ENCODE measurements around the gene FGGY. TPM values are rescaled to one million over a fixed set of nuclear protein-coding genes. Genes with fewer than 3 reads are reported as not detected.

Gene FGGY
- total RNA-seq, 2 experiments from 2014 or later: 6.6 to 9.7 TPM

DNA sequence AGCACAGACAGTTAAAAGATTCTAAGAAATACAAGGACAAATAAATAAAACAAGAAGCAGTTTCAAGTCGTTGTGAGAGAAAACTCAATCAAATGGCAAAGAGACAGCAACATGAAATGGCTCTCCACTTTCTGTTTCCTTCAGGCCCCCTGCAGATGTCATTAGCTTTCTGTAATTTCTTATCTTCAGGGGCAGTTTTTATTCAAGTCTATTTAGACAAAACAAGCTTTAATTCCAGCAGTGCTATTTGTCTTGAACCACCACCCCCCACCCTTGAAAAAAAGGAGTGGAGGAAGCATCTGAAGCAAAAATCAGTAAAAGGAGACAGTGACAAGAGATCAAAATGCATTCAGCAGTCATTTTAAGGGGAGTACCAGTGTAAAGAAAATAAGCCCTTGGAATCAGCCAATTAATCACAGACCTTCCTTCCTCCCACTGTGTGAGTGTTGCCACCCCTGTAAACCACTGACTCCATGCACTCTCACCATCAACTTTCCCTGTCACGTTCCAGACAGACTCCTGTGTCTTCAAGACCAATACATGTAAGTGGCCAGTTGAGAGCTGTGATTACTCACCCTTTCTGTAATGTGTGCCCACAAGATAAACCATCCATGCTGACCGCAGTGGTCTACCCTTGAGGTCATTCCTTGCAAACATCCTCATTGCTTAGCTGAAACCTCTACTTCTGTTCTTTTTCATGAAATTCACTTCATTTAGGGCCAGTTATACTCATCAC is 381.8 kb downstream of the FGGY start:
- no peak overlapping the region for H3K27ac Mint-ChIP-seq

DNA sequence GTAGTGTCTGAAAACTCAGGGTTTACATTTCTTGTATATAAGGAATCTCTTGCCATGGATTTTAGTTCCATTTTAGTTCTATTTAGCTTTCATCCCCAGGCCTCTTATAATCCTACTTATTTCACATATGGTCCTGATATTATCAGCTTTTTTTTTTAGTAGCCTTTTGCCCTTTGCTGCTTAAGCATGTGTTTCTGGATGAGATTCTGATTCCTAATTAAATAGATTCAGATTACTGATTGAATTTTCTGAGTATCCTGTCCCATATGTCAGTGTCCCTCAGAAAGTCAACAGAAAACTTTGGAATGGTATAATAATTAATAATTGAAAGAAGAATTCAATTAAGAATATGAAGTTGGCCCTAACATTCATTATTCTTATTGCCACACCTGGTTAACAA is 383.1 kb downstream of the FGGY start:
- no peaks in the 10 kb centered on the region for H3K4me1 Mint-ChIP-seq
- H3K27ac Mint-ChIP-seq: no peak overlapping the region
- no peaks in the 10 kb centered on the region for H3K27me3 Mint-ChIP-seq
- H3K4me3 Mint-ChIP-seq: no peak overlapping the region
- H3K36me3 Mint-ChIP-seq: no peaks in the 10 kb centered on the region
- no peak for DNase-seq
- no peaks in the 10 kb centered on the region for H3K9me3 Mint-ChIP-seq

More for the DNA sequence above, 381.8 kb downstream of the FGGY start:
- H3K27me3 Mint-ChIP-seq: no peaks in the 10 kb centered on the region
- no peaks in the 10 kb centered on the region for H3K4me1 Mint-ChIP-seq
- no peaks in the 10 kb centered on the region for H3K9me3 Mint-ChIP-seq
- H3K4me3 Mint-ChIP-seq: no peak overlapping the region
- no peak for DNase-seq
- no peaks in the 10 kb centered on the region for H3K36me3 Mint-ChIP-seq

DNA sequence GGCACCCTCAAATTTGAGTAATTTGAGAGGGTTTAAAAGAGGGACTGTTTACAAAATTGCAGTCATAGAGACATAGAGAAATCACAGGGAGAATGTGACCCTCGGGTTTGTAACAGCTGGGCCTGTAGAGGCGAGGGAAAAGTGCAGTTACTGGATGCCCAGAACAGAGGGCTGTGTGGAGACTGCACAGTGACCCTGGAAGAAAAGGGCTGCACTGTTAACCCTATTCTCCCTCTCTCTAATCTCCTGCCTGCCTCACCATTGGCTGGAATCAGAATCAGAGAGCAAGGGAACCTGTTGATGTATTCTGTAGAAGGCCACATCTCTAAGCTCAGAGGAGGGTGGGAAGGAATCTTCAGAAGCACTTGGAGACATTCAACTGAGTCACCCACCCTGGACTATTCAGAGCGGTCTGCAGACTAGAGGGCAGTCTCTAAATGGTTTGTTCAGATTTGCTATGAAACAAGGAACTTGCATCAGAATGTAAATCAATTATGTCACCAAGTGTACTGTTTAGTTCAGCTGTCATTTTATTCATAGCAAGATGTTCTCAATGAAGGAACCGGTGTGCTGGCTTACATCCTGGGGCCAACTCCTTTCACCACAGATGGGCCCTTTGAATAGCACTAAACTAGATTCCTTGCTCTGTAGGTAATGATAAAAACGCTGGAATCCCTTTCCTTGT is 385.6 kb downstream of the FGGY start:
- H3K27me3 Mint-ChIP-seq: no peaks in the 10 kb centered on the region
- no peaks in the 10 kb centered on the region for H3K9me3 Mint-ChIP-seq
- no peak overlapping the region for H3K4me3 Mint-ChIP-seq
- no peaks in the 10 kb centered on the region for H3K36me3 Mint-ChIP-seq
- H3K4me1 Mint-ChIP-seq: no peaks in the 10 kb centered on the region
- no peak overlapping the region for H3K27ac Mint-ChIP-seq
- no peak for DNase-seq

DNA sequence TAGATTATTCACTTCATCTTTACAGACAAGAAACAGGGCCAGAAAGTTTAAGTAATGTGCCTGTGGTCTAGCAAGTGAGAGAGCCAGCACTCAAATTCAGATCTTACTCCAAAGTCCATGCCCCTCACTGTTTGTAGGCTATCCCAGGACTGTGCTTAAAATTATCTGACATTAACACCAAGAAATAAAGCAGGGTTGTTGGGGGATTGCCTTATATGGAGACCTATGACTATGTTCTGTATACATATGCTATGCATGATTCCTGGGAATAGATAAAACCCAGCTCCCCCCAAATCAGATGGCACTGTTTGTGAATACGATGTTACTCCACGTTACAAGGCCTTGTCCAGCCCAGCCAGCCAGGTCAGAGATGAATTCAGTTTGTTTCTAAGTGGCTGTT is 386.3 kb downstream of the FGGY start:
- no peak overlapping the region for H3K4me3 Mint-ChIP-seq
- no peak for DNase-seq
- no peaks in the 10 kb centered on the region for H3K9me3 Mint-ChIP-seq
- no peak overlapping the region for H3K27ac Mint-ChIP-seq
- H3K36me3 Mint-ChIP-seq: no peaks in the 10 kb centered on the region
- H3K4me1 Mint-ChIP-seq: no peaks in the 10 kb centered on the region
- H3K27me3 Mint-ChIP-seq: no peaks in the 10 kb centered on the region

DNA sequence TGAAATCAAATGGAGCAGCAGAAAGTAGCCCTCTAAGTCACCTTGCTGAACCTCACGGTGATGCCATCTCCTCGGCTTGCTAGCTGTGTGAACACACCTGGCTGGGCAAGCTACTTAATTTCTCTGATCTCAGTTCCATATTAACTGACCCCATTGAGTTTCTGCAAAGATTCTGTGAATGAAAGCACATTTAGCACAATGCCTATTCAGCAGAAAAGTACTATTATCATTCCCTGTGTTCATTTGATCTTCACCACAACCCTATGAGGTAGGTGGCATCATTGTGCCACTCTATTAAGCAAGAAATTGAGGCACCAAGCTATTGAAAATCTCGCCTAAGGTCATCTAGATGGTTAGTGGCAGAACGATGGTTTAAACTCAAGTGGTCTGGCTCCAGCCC is 387.8 kb downstream of the FGGY start:
- no peak for DNase-seq
- Mint-ChIP-seq H3K9me3 (no peaks in the 10 kb centered on the region), H3K36me3 (no peaks in the 10 kb centered on the region), H3K4me3 (no peak overlapping the region), H3K27ac (no peak overlapping the region), H3K27me3 (no peaks in the 10 kb centered on the region), H3K4me1 (no peaks in the 10 kb centered on the region)

DNA sequence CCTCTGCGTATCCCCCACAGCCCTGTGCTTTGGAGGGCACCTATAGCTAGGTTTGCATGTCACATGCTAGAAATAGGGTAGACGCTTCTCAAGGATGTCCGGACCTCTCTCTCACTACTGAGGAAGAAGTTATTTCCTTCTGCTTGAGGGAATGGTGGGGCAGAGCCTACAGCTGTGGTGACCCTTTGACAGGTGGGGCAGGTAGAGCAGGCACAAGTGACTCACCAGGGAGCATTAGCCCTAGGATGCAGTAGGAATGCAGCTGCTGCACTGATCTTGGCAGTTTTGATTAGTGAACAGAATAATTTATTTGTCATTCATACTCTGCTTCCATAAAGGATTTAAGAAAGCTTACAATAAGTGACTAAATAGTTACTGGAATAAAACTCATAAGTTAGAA is 388.2 kb downstream of the FGGY start:
- Mint-ChIP-seq H3K4me3 (no peak overlapping the region), H3K36me3 (no peaks in the 10 kb centered on the region), H3K4me1 (no peaks in the 10 kb centered on the region), H3K27me3 (no peaks in the 10 kb centered on the region), H3K9me3 (no peaks in the 10 kb centered on the region), H3K27ac (no peak overlapping the region)
- DNase-seq: no peak

DNA sequence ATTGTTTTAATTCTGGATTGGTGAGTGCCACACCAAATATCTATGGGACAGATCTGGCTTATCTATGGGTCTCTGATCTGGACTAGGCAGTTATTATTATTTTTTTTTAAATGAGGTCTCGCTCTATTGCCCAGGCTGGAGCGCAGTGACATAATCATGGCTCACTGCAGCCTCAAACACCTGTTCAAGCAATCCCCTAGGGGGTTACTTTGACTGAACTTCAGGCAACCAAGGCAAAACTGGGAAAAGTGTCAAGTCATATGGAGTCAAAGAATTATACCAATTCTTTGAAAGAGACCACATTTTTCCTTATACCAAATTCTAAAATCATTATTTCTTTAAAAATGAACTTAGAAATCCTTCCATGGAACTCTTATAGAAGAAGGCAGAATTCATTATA is 388.8 kb downstream of the FGGY start:
- no peak for DNase-seq
- H3K36me3 Mint-ChIP-seq: no peaks in the 10 kb centered on the region
- H3K27me3 Mint-ChIP-seq: no peaks in the 10 kb centered on the region
- no peaks in the 10 kb centered on the region for H3K4me1 Mint-ChIP-seq
- no peak overlapping the region for H3K4me3 Mint-ChIP-seq
- H3K27ac Mint-ChIP-seq: no peak overlapping the region
- H3K9me3 Mint-ChIP-seq: no peaks in the 10 kb centered on the region

DNA sequence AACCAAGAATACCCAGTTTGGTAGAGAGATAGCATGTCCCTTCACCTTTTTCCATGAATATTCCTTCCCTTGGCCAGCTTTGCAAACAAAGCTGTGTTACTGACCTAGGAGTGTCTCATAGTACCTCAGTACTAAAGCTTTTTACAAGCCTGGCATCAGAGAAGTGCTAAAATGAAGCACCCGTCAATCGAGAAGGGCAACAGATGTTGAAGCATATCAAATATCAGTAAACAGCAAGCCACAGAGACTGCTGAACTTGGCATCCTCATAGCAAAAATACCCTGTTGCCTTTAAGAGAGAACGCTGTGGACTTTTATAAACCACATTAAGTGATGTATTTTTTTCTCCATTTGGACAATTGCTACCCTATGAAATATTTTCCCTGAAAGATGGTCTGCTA is 389.3 kb downstream of the FGGY start:
- DNase-seq: no peak
- Mint-ChIP-seq H3K4me1 (no peaks in the 10 kb centered on the region), H3K27me3 (no peaks in the 10 kb centered on the region), H3K36me3 (no peaks in the 10 kb centered on the region), H3K27ac (no peak overlapping the region), H3K9me3 (no peaks in the 10 kb centered on the region), H3K4me3 (no peak overlapping the region)

DNA sequence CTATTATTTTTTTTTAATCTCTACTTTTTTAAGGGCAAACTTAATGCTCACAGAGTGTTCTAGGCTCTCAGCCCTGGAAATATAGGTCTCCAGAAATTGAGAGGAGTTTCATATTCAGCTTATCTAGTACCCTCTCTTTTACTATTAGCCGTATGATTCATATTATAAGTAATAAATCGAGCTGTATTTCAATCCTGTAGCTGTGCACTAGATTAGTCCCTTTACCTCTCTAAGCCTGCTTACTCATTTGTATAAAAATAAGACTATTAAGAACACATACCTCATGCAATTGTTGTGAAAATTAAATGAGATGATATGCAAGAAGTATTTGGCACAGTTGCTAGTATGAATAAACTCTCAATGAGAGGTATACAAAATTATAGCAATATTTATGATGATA is 389.7 kb downstream of the FGGY start:
- Mint-ChIP-seq H3K36me3 (no peaks in the 10 kb centered on the region), H3K4me3 (no peak overlapping the region), H3K27me3 (no peaks in the 10 kb centered on the region), H3K4me1 (no peaks in the 10 kb centered on the region), H3K27ac (no peak overlapping the region), H3K9me3 (no peaks in the 10 kb centered on the region)
- DNase-seq: no peak

DNA sequence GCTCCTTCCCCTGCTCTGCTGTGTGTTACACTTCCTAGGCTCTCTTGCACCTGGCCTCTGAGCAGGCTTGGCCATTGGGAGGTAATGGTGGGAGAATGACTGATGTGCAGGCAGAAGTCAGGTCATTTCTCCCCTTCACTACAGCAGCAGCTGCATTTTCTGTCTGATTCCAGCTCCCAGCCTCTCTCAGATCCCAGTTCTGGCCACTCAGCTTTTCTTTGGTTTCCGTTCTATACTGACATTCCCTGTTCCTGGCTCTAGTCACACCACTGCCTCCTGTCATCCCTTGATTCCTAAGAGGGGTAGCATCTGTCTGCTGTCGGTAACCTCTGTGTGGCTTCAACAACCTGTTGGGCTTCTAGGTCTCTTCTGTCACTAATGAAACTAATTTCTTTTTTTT is 390.2 kb downstream of the FGGY start:
- Mint-ChIP-seq H3K4me1 (no peaks in the 10 kb centered on the region), H3K36me3 (no peaks in the 10 kb centered on the region), H3K27ac (no peak overlapping the region), H3K9me3 (no peaks in the 10 kb centered on the region), H3K4me3 (no peak overlapping the region), H3K27me3 (no peaks in the 10 kb centered on the region)
- no peak for DNase-seq

DNA sequence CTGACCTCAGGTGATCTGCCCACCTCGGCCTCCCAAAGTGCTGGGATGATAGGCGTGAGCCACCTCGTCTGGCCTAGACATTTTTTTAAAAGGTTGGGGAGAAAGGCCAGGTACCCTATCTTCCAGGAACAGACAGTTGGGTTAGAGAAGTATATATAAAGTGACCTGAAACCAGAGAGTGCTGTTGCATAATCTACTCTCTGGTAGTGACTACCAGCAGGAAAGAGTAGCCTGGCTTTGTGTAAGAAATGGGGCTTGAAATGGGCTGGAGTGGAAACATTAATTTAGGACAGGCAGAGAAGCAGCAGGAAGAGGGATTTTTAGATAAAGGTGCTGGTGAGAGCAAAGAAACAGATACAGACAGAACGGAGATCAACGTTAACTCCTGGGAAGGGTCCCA is 392.1 kb downstream of the FGGY start:
- Mint-ChIP-seq H3K27me3 (no peaks in the 10 kb centered on the region), H3K4me1 (no peaks in the 10 kb centered on the region), H3K9me3 (no peaks in the 10 kb centered on the region), H3K36me3 (no peaks in the 10 kb centered on the region), H3K4me3 (no peak overlapping the region), H3K27ac (no peak overlapping the region)
- no peak for DNase-seq

DNA sequence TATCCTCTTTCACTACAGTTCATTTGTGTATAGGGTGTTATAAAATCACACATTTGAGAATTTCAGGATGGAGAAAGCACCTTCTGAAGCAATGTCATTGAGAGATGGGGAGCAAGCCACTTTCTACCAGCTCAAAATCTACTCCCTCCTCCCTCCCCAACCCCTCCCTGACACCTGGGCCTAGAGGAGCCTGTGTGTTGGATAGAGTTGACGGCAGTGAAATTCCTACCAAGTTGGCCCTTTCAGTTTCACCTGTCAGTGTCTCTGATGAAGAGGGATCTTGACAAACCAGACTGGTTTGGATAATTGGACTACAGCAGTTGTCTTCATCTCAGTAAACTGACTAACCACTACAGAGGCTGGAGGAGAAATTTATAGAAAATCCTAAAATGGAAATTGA is 392.8 kb downstream of the FGGY start:
- no peaks in the 10 kb centered on the region for H3K9me3 Mint-ChIP-seq
- no peaks in the 10 kb centered on the region for H3K4me1 Mint-ChIP-seq
- H3K36me3 Mint-ChIP-seq: no peaks in the 10 kb centered on the region
- H3K27ac Mint-ChIP-seq: no peak overlapping the region
- H3K27me3 Mint-ChIP-seq: no peaks in the 10 kb centered on the region
- no peak for DNase-seq
- no peak overlapping the region for H3K4me3 Mint-ChIP-seq

DNA sequence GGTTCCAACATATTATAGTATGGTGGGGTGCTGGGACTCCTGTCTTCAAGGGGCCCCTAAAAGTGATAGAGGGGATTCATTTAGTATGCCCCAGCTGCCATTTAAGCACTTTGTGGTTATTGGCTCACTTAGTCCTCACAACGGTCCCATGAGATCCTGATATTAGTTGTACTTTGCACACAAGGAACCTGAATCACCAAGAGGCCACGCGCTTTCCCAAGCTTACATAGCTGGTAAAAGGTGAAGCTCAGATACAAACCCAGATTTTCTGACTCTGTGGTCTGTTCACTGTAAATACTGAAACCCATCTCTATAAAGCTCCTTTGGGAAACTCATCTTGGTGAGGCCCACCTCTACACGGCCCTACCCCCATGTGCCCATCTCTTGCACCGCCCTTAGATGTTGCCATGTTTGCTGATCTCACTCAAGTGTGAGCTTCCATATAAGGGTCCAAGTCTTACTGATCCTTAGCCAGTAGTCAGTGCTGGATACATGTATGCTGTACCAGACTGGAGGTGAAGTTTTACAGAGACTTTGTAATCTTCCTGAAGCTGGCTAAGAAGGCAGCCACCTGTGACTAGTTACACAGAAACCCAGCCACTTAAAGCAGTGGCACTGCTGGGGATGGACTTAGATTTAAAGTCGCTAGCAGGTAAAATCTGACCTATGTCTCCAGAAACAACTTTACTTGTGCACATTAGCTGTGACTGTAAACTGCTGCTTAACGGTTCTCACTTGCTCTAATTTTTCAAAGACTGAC is 393.5 kb downstream of the FGGY start:
- Mint-ChIP-seq H3K9me3 (no peaks in the 10 kb centered on the region), H3K36me3 (no peaks in the 10 kb centered on the region), H3K27ac (no peak overlapping the region), H3K27me3 (no peaks in the 10 kb centered on the region), H3K4me1 (no peaks in the 10 kb centered on the region), H3K4me3 (no peak overlapping the region)
- DNase-seq: no peak

DNA sequence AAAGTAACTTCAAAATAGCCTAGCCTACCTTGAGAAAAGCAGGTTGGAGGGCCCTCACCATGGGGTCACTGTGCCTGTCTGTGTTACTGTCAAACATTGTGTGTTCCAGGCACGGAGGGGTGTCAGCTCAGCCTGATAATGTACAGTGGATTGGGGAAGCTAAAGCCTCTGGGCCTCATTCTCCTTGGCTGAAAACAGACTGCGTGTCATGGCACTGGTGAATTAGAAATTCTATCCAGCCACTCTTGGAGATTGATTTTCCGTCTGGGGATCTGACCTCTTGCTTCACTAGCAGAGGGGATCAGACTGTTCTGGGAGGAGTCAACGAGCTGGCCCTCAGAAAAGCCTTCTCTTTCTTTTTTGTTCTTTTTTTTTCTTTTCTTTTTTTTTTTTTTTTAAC is 394.4 kb downstream of the FGGY start:
- no peak for DNase-seq
- H3K27me3 Mint-ChIP-seq: no peaks in the 10 kb centered on the region
- no peak overlapping the region for H3K4me3 Mint-ChIP-seq
- H3K27ac Mint-ChIP-seq: no peak overlapping the region
- H3K9me3 Mint-ChIP-seq: no peaks in the 10 kb centered on the region
- H3K36me3 Mint-ChIP-seq: no peaks in the 10 kb centered on the region
- no peaks in the 10 kb centered on the region for H3K4me1 Mint-ChIP-seq

DNA sequence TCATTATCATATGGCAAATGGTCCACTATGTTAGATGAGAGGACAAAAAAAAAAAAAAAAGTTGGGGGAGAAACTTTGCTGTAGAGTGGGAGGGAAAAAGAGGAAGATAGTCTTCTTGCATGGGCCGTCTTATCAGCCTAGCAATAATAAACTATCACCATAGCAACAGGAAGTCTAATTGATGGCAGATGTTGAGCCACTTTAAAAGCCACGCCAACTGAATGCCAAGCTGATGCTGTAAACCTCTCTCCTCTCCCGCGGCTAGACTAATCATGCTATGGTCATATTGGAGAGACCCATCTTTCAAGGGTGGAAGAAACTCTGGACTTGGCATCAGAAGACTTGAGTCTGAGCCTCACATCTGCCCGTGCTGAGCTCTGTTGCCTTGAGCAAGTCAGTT is 395.7 kb downstream of the FGGY start:
- DNase-seq: no peak
- Mint-ChIP-seq H3K4me1 (peaks cover 12% of the 10 kb centered on the region), H3K36me3 (no peaks in the 10 kb centered on the region), H3K4me3 (no peak overlapping the region), H3K9me3 (no peaks in the 10 kb centered on the region), H3K27ac (no peak overlapping the region), H3K27me3 (no peaks in the 10 kb centered on the region)

DNA sequence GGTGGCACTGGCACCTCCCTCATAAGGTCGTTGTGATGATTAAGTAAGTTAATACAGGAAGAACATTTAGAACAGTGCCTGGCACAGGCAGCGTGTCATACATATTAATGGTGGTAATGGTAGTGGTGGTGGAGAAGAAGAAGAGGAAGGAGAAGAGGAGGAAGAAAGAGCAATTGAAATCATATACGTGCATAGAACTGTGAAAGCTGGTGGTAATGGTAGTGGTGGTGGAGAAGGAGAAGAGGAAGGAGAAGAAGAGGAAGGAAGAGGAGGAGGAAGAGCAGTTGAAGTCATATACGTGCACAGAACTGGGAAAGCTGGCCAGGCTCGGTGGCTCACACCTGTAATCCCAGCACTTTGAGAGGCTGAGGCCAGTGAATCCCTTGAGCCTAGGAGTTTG is 396.5 kb downstream of the FGGY start:
- Mint-ChIP-seq H3K4me3 (no peak overlapping the region), H3K9me3 (no peaks in the 10 kb centered on the region), H3K36me3 (no peaks in the 10 kb centered on the region), H3K27me3 (no peaks in the 10 kb centered on the region), H3K4me1 (peaks cover 16% of the 10 kb centered on the region), H3K27ac (no peak overlapping the region)
- no peak for DNase-seq
